ENCODE data around the gene KLF11.

DNA sequence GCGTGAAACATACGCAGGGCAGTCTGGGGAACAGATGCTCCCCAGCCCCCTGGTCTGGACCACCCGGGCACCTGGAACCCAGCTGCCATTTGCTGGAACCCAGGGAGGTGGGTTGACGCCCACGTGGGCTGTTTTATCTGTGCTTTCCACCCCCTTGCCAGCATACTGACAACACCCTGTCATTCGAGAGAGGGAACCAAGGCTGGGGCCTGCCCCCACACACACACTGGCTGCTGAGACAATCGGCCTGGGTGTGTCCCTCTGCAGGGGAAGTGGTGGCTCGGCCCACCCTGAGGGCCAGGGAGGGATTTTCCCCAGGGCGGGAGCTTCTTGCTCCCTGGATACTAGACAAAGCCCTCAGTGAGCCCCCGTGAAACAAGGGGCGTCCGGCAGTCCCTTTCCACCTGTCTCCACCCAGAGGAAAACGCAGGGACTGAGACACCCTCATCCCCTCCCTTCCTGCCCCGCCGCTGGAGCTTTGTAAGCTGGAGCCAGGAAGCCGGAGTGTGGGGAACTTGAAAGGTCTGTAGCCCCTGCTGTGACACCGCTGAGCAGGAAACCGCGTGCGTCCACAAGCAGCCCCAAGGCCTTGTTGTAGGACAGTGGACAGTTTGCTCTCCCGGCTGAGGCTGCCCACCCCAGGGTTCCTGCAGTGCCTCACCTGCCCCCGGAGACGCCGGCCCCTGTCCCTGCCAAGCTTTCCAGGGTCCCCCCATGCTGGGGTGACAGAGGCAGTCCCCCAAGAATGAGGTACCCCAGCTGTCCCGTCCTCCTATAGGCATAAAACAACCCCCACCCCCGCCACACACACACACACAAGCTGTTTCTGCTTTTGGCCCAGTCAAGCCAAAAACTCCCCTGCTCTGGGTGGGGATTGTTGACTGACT is 14.1 kb upstream of the KLF11 start:
- no peak for TF ChIP-seq POLR2AphosphoS5 (IDR thresholded peaks at IDR 0.05; ENCODE audit: borderline replicate concordance, low read depth, low read length)
- TF ChIP-seq EZH2 (IDR thresholded peaks at IDR 0.05): no peak

Data from SK-N-MC (cell line).